Measurements from ENCODE around the gene RAET1E.

- TF ChIP-seq CTCF (IDR thresholded peaks at IDR 0.05; ENCODE audit: insufficient read depth, low read length, poor library complexity, severe bottlenecking), result no peak
- TF ChIP-seq EZH2phosphoT487 (conservative IDR thresholded peaks at IDR 0.05; ENCODE audit: low read length), result no peak
These were observed 6.7 kb downstream of the RAET1E start for GRCh38 chr6:149891259-149891658.

Measured in SU-DHL-6 (cell line).